ENCODE data around the gene HIVEP3.

HIVEP3 gene

DNA sequence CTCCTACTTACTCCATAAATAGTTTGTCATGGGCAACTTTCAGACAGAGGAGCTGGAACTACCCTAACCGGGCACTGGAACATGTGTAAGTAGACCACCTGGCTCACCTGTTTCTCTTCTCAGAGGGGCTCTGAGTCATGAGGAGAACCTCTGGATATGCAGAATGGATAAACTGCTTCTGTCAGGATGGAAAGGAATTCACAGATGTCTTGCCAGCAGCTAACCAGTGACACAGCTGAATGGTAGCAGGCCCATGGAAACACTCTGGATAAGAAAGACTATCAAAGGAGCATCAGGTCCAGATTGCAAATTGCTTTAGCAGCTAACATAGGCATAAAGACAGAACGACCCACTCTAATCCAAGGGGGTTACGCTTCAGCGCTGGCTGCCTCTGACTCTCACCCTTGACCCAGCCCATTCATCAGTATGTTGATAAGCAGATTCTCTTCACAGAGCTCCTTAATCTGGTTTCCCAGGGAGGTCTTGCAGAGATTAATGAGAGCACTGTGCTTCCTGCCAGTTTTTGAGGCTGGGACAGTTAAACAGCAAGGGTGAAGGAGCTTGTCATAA lies 54.2 kb downstream of the HIVEP3 start:
- TF ChIP-seq, protein P1, sequence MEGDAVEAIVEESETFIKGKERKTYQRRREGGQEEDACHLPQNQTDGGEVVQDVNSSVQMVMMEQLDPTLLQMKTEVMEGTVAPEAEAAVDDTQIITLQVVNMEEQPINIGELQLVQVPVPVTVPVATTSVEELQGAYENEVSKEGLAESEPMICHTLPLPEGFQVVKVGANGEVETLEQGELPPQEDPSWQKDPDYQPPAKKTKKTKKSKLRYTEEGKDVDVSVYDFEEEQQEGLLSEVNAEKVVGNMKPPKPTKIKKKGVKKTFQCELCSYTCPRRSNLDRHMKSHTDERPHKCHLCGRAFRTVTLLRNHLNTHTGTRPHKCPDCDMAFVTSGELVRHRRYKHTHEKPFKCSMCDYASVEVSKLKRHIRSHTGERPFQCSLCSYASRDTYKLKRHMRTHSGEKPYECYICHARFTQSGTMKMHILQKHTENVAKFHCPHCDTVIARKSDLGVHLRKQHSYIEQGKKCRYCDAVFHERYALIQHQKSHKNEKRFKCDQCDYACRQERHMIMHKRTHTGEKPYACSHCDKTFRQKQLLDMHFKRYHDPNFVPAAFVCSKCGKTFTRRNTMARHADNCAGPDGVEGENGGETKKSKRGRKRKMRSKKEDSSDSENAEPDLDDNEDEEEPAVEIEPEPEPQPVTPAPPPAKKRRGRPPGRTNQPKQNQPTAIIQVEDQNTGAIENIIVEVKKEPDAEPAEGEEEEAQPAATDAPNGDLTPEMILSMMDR (IDR thresholded peaks at IDR 0.05; ENCODE audit: low read length), result no peak
- TF ChIP-seq EZH2 (IDR thresholded peaks at IDR 0.05; ENCODE audit: borderline replicate concordance, low read length), result no peak

DNA sequence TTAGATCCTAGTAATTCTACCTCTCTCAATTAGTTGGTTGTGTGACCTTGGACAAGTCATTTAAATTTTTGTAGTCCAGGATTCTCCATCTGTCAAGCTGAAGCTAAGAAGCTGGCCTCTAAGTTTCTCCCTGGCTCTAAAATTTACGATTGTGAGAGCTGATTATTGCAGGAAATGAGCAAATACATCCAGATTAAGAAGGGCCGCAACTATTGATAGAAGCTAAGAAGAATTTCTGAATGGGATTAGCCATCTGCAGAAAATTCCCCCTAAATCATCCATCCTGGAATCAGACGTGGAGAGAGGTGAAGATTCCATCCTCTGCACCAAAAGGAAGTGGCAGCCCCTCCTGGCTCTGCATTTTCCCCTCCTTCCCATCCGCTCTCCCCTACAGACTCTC lies 55.0 kb downstream of the HIVEP3 start:
- no peak overlapping the region for H2AFZ ChIP-seq (ENCODE audit: low read length)
- H3K27me3 ChIP-seq (ENCODE audit: insufficient read depth, low read length), result no peaks in the 10 kb centered on the region
- no peak overlapping the region for H3K4me3 ChIP-seq (ENCODE audit: low read depth, low read length, poor library complexity, severe bottlenecking)
- H3K36me3 ChIP-seq (ENCODE audit: insufficient read depth, low read length), result no peaks in the 10 kb centered on the region
- H3K9me2 ChIP-seq (ENCODE audit: low read depth, low read length), result no peaks in the 10 kb centered on the region
- H4K20me1 ChIP-seq (ENCODE audit: insufficient read depth, low read length), result no peaks in the 10 kb centered on the region
- peaks cover 7% of the 10 kb centered on the region for H3K4me1 ChIP-seq (ENCODE audit: insufficient read depth, low read length, severe bottlenecking)
- no peak overlapping the region for H3K4me2 ChIP-seq (ENCODE audit: low read length)
- TF ChIP-seq EZH2 (IDR thresholded peaks at IDR 0.05; ENCODE audit: borderline replicate concordance, low read length), result no peak
- TF ChIP-seq, protein P1 (IDR thresholded peaks at IDR 0.05; ENCODE audit: low read length), result no peak
- no peaks in the 10 kb centered on the region for H3F3A ChIP-seq (ENCODE audit: insufficient read depth, low read length)
- no peak overlapping the region for H3K27ac ChIP-seq (ENCODE audit: low read depth, low read length, poor library complexity, severe bottlenecking)
- H3K9me3 ChIP-seq (ENCODE audit: low read length), result no peaks in the 10 kb centered on the region
- H3K9ac ChIP-seq (ENCODE audit: low read length), result no peak overlapping the region
- H3K79me2 ChIP-seq (ENCODE audit: insufficient read depth, low read length), result no peaks in the 10 kb centered on the region

More for the DNA sequence above, 54.2 kb downstream of the HIVEP3 start:
- no peaks in the 10 kb centered on the region for H3K27me3 ChIP-seq (ENCODE audit: insufficient read depth, low read length)
- H3K9me3 ChIP-seq (ENCODE audit: low read length), result no peaks in the 10 kb centered on the region
- H3K4me1 ChIP-seq (ENCODE audit: insufficient read depth, low read length, severe bottlenecking), result peaks cover 7% of the 10 kb centered on the region
- no peak overlapping the region for H3K4me2 ChIP-seq (ENCODE audit: low read length)
- H3K79me2 ChIP-seq (ENCODE audit: insufficient read depth, low read length), result no peaks in the 10 kb centered on the region
- no peaks in the 10 kb centered on the region for H4K20me1 ChIP-seq (ENCODE audit: insufficient read depth, low read length)
- H3K27ac ChIP-seq (ENCODE audit: low read depth, low read length, poor library complexity, severe bottlenecking), result no peak overlapping the region
- H3K36me3 ChIP-seq (ENCODE audit: insufficient read depth, low read length), result no peaks in the 10 kb centered on the region
- H3K4me3 ChIP-seq (ENCODE audit: low read depth, low read length, poor library complexity, severe bottlenecking), result no peak overlapping the region
- H3K9me2 ChIP-seq (ENCODE audit: low read depth, low read length), result no peaks in the 10 kb centered on the region
- no peak overlapping the region for H3K9ac ChIP-seq (ENCODE audit: low read length)
- no peaks in the 10 kb centered on the region for H3F3A ChIP-seq (ENCODE audit: insufficient read depth, low read length)
- no peak overlapping the region for H2AFZ ChIP-seq (ENCODE audit: low read length)

DNA sequence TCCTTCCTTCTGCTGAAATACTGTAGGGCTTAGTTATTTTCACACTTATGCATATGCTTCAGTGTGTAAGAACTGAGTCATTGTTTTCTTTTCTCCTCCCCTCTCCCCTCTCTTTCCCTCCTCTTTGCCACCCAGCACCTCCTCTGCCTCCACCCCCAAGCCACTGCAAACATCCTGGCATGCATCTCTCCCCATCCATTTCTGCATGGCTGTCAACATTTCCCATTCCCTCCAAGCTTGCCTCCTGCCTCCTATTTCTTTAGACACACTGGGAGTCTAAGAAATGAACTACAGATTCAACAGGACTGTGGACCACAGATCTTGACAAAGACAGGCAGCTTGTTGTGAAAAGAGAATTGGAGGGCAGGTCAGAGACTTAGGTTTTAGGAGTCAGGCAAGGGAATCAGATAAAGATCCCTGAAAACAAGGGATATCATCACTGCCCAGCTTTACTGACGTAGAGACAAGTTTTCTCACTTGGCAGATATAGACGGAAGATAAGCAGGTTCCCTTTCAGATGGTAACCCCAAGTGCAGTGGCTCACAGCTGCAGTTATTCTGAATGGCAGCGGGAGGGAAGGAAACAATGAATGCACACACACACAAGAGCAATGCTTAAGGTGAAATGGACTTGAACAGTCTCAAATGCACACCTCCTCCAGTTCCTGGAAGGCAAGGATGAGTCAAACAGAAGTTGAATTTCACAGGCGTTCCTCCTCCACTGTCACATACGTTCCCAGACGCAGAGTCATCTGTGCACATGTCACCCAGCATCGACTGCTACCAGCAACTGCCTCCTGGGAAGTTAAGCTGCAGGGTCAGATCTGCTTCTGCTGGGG lies 56.1 kb downstream of the HIVEP3 start:
- no peaks in the 10 kb centered on the region for H3K79me2 ChIP-seq (ENCODE audit: insufficient read depth, low read length)
- H3K9me3 ChIP-seq (ENCODE audit: low read length), result no peaks in the 10 kb centered on the region
- H4K20me1 ChIP-seq (ENCODE audit: insufficient read depth, low read length), result no peaks in the 10 kb centered on the region
- H3F3A ChIP-seq (ENCODE audit: insufficient read depth, low read length), result no peaks in the 10 kb centered on the region
- no peaks in the 10 kb centered on the region for H3K9me2 ChIP-seq (ENCODE audit: low read depth, low read length)
- H3K27me3 ChIP-seq (ENCODE audit: insufficient read depth, low read length), result no peaks in the 10 kb centered on the region
- TF ChIP-seq, protein P1 (IDR thresholded peaks at IDR 0.05; ENCODE audit: low read length), result no peak
- no peak for TF ChIP-seq EZH2 (IDR thresholded peaks at IDR 0.05; ENCODE audit: borderline replicate concordance, low read length)
- no peaks in the 10 kb centered on the region for H3K36me3 ChIP-seq (ENCODE audit: insufficient read depth, low read length)
- H3K4me1 ChIP-seq (ENCODE audit: insufficient read depth, low read length, severe bottlenecking), result no peaks in the 10 kb centered on the region
- no peak overlapping the region for H2AFZ ChIP-seq (ENCODE audit: low read length)
- no peak overlapping the region for H3K27ac ChIP-seq (ENCODE audit: low read depth, low read length, poor library complexity, severe bottlenecking)
- no peak overlapping the region for H3K4me3 ChIP-seq (ENCODE audit: low read depth, low read length, poor library complexity, severe bottlenecking)
- no peak overlapping the region for H3K4me2 ChIP-seq (ENCODE audit: low read length)
- no peak overlapping the region for H3K9ac ChIP-seq (ENCODE audit: low read length)

Data from OCI-LY1 (cell line).